Activated CD8-positive, alpha-beta memory T cell treated with anti-CD3 and anti-CD28 coated beads for 48 hours (primary cell): ENCODE measurements around the gene CTXND2.
"Not testable (repeated sequence)": the region's sequence is repeated elsewhere in the genome, so short reads cannot be mapped to it uniquely, and the experiment has no call there.

ENCODE experiments used
- DNase-seq, 3 experiments: peaks; one replicate each; pipeline ENCODE4 v3.0.0-alpha.2; 2020; ENCODE audit warnings: low read depth in 2 of 3, low spot score in 2 of 3

Gene CTXND2

GRCh38 chr1:150887018-150887417 is at the start of gene CTXND2:
TSS of gene CTXND2 (plus strand) at chr1:150887136. CDS start at chr1:150912315, 25,179 bp downstream.
- no peak for DNase-seq

GRCh38 chr1:150840850-150841249 is 46.1 kb upstream of the CTXND2 start:
- not testable (repeated sequence) for DNase-seq

GRCh38 chr1:150841626-150842025 is 45.3 kb upstream of the CTXND2 start:
- no peak for DNase-seq

- DNase-seq, result no peak
Measured at GRCh38 chr1:150842343-150842742, 44.6 kb upstream of the CTXND2 start.

DNA sequence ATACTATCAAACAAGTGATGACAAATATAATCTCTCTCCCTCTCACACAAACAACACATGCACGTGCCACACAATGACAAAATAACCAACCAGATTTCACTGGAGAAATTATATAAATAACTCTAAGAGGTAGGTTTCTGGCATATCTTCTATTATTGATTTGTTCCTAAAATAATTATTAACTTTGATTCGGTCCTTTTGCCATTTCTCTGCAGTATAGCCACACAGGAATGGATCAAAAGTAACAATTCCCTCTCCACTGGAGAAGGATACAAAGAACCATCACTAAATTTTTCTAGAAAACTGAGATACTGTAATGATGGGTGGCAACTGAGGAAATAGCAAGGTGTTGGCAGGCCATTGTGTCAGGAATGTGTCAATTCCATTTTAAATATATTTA is 44.0 kb upstream of the CTXND2 start:
- no peak for DNase-seq

GRCh38 chr1:150843474-150843873 is 43.5 kb upstream of the CTXND2 start:
- no peak for DNase-seq

- no peak for DNase-seq
Measured at GRCh38 chr1:150846473-150847146, 40.3 kb upstream of the CTXND2 start.

GRCh38 chr1:150850801-150851362 is 36.1 kb upstream of the CTXND2 start:
- DNase-seq, result not testable (repeated sequence)

- not testable (repeated sequence) for DNase-seq
Measured at GRCh38 chr1:150852734-150853133, 34.2 kb upstream of the CTXND2 start.

- no peak for DNase-seq
Measured at GRCh38 chr1:150863724-150864123, 23.2 kb upstream of the CTXND2 start.

DNA sequence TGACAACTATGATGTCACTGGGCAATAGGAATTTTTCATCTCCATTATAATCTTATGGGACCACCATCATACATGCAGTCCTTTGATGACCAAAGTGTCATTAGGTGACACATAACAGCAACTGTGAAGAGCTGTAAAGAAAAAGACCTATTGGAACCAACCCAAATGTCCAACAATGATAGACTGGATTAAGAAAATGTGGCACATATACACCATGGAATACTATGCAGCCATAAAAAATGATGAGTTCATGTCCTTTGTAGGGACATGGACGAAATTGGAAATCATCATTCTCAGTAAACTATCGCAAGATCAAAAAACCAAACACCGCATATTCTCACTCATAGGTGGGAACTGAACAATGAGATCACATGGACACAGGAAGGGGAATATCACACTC is 22.7 kb upstream of the CTXND2 start:
- not testable (repeated sequence) for DNase-seq

DNA sequence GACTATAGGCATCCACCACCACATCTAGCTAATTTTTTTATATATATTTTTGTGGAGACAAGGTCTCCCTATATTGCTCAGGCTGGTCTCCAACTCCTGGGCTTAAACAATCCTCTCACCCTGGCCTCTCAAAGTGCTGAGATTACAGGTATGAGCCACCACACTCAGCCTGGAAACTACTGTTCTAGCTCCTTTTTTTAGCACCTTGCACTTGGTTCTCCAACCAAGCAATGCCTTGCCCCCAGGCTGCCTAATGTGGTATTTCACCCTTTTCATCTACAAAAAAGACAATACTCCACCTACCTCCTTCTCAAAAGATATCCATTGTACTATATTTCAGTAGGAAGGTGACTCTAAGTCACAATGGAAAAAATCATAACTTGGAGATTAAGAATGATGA is 17.3 kb upstream of the CTXND2 start:
- no peak for DNase-seq

DNA sequence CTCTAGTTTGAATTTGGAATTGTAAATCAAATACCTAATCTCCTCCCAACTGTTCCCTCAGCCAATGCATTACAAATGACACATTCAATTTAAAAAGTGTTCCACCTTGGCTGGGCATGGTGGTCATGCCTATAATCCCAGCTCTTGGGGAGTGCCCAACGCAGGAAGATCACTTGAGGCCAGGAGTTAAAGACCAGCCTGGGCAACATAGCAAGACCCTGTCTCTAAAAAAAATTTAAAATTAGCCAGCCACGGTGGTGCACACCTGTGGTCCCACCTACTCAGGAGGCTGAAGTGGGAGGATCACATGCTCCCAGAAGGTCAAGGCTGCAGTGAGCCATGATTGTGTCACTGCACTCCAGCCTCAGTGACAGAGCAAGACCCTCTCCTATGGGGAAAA is 14.4 kb upstream of the CTXND2 start:
- DNase-seq, result no peak

DNA sequence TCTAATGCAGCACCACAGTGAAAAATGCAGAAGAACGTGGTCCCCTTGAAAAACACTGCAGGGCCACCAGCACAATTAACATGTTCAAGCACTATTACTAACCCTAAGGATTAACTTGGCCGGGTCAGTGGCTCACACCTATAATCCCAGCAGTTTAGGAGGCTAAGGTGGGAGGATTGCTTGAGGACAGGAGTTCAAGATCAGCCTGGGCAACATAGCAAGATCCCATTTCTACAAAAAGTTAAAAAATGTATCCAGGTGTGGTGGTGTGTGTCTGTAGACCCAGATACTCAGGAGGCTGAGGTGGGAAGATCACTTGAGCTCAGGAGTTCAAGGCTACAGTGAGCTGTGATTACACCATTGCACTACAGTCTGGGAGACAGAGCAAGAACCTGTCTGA is 13.4 kb upstream of the CTXND2 start:
- no peak for DNase-seq

GRCh38 chr1:150874455-150875196 is 12.3 kb upstream of the CTXND2 start:
- DNase-seq, result no peak

GRCh38 chr1:150875197-150876118 is 11.5 kb upstream of the CTXND2 start:
- DNase-seq, result no peak

- no peak for DNase-seq
Measured at GRCh38 chr1:150876119-150876454, 10.8 kb upstream of the CTXND2 start.

GRCh38 chr1:150878931-150879330 is 8.0 kb upstream of the CTXND2 start:
- DNase-seq, result not testable (repeated sequence)

GRCh38 chr1:150881331-150882070 is 5.4 kb upstream of the CTXND2 start:
- no peak for DNase-seq

DNA sequence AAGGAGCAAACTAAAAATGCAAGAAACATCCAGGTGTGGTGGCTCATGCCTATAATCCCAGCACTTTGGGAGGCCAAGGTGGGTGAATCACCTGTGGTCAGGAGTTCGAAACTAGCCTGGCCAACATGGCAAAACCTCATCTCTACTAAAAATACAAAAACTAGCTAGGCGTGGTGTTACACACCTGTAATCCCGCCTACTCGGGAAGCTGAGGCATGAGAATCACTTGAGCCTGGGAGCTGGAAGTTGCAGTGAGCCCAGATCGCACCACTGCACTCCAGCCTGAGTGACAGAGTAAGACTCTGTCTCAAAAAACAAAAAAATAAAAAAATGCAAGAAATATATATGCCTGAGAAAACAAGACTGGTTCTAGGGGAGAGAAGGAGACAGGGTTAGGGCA is 3.8 kb upstream of the CTXND2 start:
- DNase-seq, result not testable (repeated sequence)

DNA sequence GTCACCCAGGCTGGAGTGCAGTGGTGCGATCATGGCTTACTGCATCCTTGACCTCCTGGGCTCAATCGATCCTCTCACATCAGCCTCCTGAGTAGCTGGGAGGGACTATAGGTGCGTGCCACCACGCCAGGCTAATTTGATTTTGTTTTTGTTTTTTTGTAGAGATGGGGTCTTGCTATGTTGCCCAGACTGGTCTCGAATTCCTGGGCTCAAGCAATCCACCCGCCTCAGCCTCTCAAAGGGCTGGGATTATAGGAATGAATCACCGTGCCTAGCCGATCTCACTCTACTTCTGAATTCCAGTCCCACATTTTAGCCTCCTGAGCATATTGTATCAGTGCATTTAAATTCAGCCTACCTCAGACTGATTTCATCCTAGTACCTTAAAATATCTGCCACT is 1.8 kb downstream of the CTXND2 start:
- no peak for DNase-seq
